HCT116 (cell line): ENCODE measurements around the gene GLS2. TPM values are rescaled to one million over a fixed set of nuclear protein-coding genes. Genes with fewer than 3 reads are reported as not detected.

Source experiments
- ATAC-seq: fragments of 200-7000 bp; cut with Tn5 transposase; 2 replicates; pipeline ENCODE4 v1.9.1; 2020; ENCODE audit warnings: mild to moderate bottlenecking, moderate library complexity
- BruUV-seq: library from RNA; stranded (reverse); fragments of 400-500 nt; replicated peaks from 2 replicates; lab custom pipeline; 2021; lab: Mats Ljungman, UMichigan
- CTCF ChIA-PET: fragments of 300-600 bp; sonication (Branson Sonifier 250); formaldehyde crosslinking; loops from one replicate; lab custom pipeline; 2021; ENCODE audit warnings: antibody characterized with exemption; lab: Charles Lee
- POLR2A ChIA-PET: fragments of 300-600, 350-600 bp; sonication (Branson Sonifier 250); formaldehyde crosslinking; loops from one replicate; lab custom pipeline; 2021; ENCODE audit warnings: antibody characterized with exemption; lab: Charles Lee
- RAD21 ChIA-PET, 2 experiments: fragments of 300-600 bp; sonication (Branson Sonifier 250); formaldehyde crosslinking; loops; one replicate each; lab custom pipeline; 2023; ENCODE audit warnings: low total read pairs in 2 of 2; ENCODE audit not compliant: uncharacterized antibody in 2 of 2, unreplicated experiment in 2 of 2, low non-redundant PET in 1 of 2; lab: Charles Lee
- DNase-seq: peaks from one replicate; pipeline ENCODE4 v3.0.0-alpha.2; 2010; ENCODE audit warnings: low read depth, low spot score
- H2AFZ ChIP-seq: fragments of 200-600 bp; shearing (Covaris generic), sonication (generic); 2 replicates; pipeline ENCODE4 v1.6.1; 2017; ENCODE audit warnings: low read depth, mixed run types, mixed read lengths, antibody characterized with exemption, low read length; ENCODE audit not compliant: poor library complexity, severe bottlenecking
- H3K27ac ChIP-seq: 2 replicates; pipeline ENCODE4 v1.5.1; 2012; ENCODE audit warnings: low read depth, low read length
- H3K27me3 ChIP-seq: fragments of 200-600 bp; sonication (generic); 2 replicates; pipeline ENCODE4 v1.6.1; 2016; ENCODE audit warnings: mixed run types, low read length, mixed read lengths; ENCODE audit not compliant: insufficient read depth
- H3K36me3 ChIP-seq, 2 experiments: fragments of 200-500 bp in 1 of 2; fragments of 200-600 bp in 1 of 2; sonication (Bioruptor generic) in 1 of 2; sonication (generic) in 1 of 2; 2 replicates each; pipeline versions ENCODE4 v1.5.1 to v1.6.1; 2014 to 2016; ENCODE audit warnings: low read length in 2 of 2, inconsistent platforms in 1 of 2, mixed read lengths in 1 of 2, mixed run types in 1 of 2; ENCODE audit not compliant: insufficient read depth in 2 of 2, control insufficient read depth in 1 of 2
- H3K4me1 ChIP-seq, 2 experiments: fragments of 200-600 bp in 1 of 2; sonication (generic) in 1 of 2; 2 replicates each; pipeline versions ENCODE4 v1.5.1 to v1.6.1; 2012 to 2017; ENCODE audit warnings: low read length in 2 of 2, inconsistent platforms in 1 of 2, mild to moderate bottlenecking in 1 of 2, mixed read lengths in 1 of 2, mixed run types in 1 of 2, moderate library complexity in 1 of 2; ENCODE audit not compliant: insufficient read depth in 2 of 2, control insufficient read depth in 1 of 2
- H3K4me2 ChIP-seq: fragments of 200-600 bp; sonication (generic); 2 replicates; pipeline ENCODE4 v1.6.1; 2017; ENCODE audit warnings: mixed run types, low read length, mixed read lengths
- H3K4me3 ChIP-seq, 2 experiments: fragments of 200-600 bp in 1 of 2; sonication (generic) in 1 of 2; replicated peaks in 1 of 2; 2 replicates each; pipeline ENCODE4 v1.5.1; 2011 to 2016; ENCODE audit warnings: low read length in 2 of 2, control low read depth in 1 of 2, low read depth in 1 of 2, mild to moderate bottlenecking in 1 of 2, mixed read lengths in 1 of 2, mixed run types in 1 of 2
- H3K79me2 ChIP-seq: fragments of 200-600 bp; sonication (generic); 2 replicates; pipeline ENCODE4 v1.6.1; 2017; ENCODE audit warnings: mild to moderate bottlenecking, mixed run types, low read length, moderate library complexity, mixed read lengths; ENCODE audit not compliant: insufficient read depth
- H3K9ac ChIP-seq: fragments of 200-600 bp; sonication (generic); 2 replicates; pipeline ENCODE4 v1.6.1; 2016; ENCODE audit warnings: low read length, mixed read lengths
- H3K9me2 ChIP-seq: fragments of 200-600 bp; sonication (generic), shearing (Covaris generic); 2 replicates; pipeline ENCODE4 v1.6.1; 2017; ENCODE audit warnings: mixed run types, mild to moderate bottlenecking, moderate library complexity; ENCODE audit not compliant: insufficient read depth
- H3K9me3 ChIP-seq, 2 experiments: fragments of 200-500 bp in 1 of 2; fragments of 200-600 bp in 1 of 2; sonication (Bioruptor generic) in 1 of 2; sonication (generic) in 1 of 2; 2 replicates each; pipeline ENCODE4 v1.6.1; 2014 to 2017; ENCODE audit warnings: low read length in 2 of 2, mixed read lengths in 2 of 2, inconsistent platforms in 1 of 2, low read depth in 1 of 2, mild to moderate bottlenecking in 1 of 2, mixed run types in 1 of 2, moderate library complexity in 1 of 2; ENCODE audit not compliant: control insufficient read depth in 1 of 2, insufficient read depth in 1 of 2
- H4K20me1 ChIP-seq: fragments of 200-600 bp; sonication (generic), shearing (Covaris generic); 2 replicates; pipeline ENCODE4 v1.6.1; 2017; ENCODE audit warnings: mixed run types, mild to moderate bottlenecking, moderate library complexity; ENCODE audit not compliant: insufficient read depth
- CTCF ChIP-seq, 3 experiments: fragments of 200-600 bp in 1 of 3; sonication (generic) in 1 of 3; IDR thresholded peaks in 2 of 3; conservative IDR thresholded peaks in 1 of 3; 2 replicates each; pipeline ENCODE4 v1.5.1; 2012 to 2017; ENCODE audit warnings: low read depth in 2 of 3, low read length in 2 of 3, antibody characterized with exemption in 1 of 3, borderline replicate concordance in 1 of 3, control low read depth in 1 of 3, mild to moderate bottlenecking in 1 of 3, mixed read lengths in 1 of 3, mixed run types in 1 of 3, moderate library complexity in 1 of 3; ENCODE audit not compliant: insufficient read depth in 1 of 3
- EZH2 ChIP-seq: fragments of 200-600 bp; sonication (generic); IDR thresholded peaks from 2 replicates; pipeline ENCODE4 v1.6.1; 2017; ENCODE audit warnings: antibody characterized with exemption, mixed run types
- RAD21 ChIP-seq: IDR thresholded peaks from 2 replicates; pipeline ENCODE4 v1.6.1; 2012; ENCODE audit warnings: low read depth, mild to moderate bottlenecking
- intact Hi-C: fragments of 100-400 bp; cut with micrococcal nuclease; formaldehyde crosslinking; loops from 2 replicates; pipeline ENCODE4 v1.10.0; 2022
- total RNA-seq: library from RNA; stranded (reverse); gene quantifications from one replicate; pipeline ENCODE4 v1.2.1, GENCODE V29; 2021; ENCODE audit not compliant: unreplicated experiment

Gene GLS2
- total RNA-seq, 1 experiment from 2014 or later, result not detected

GRCh38 chr12:56425940-56426438 lies 62.0 kb downstream of the GLS2 start:
- Histone ChIP-seq H3K4me3 (no peak overlapping the region), H3K27me3 (no peaks in the 10 kb centered on the region), H2AFZ (no peak overlapping the region), H3K4me2 (no peak overlapping the region), H3K79me2 (no peaks in the 10 kb centered on the region), H3K9ac (no peak overlapping the region), H3K9me3 (no peaks in the 10 kb centered on the region), H3K27ac (no peak overlapping the region), H3K4me1 (no peaks in the 10 kb centered on the region), H3K9me2 (no peaks in the 10 kb centered on the region), H3K36me3 (peaks cover 24 to 46% of the 10 kb centered on the region in 2 experiments; a peak in 3 of 4 replicates), H4K20me1 (no peaks in the 10 kb centered on the region)
- TF ChIP-seq CTCF (IDR thresholded peaks at IDR 0.05 in 2 of 3, conservative IDR thresholded peaks at IDR 0.05 in 1 of 3; ENCODE audit: borderline replicate concordance in 1 of 3, insufficient read depth in 1 of 3, low read depth in 2 of 3, low read length in 2 of 3), result no peak
- no peak for TF ChIP-seq EZH2
- TF ChIP-seq RAD21, result no peak
- BruUV-seq, result no TSS peak
- ChIA-PET RAD21 (no interaction called here), POLR2A (no interaction called here), CTCF (no interaction called here)
- no peak for DNase-seq
- ATAC-seq, result no peak
- intact Hi-C loops, result no loop called here

- no peaks in the 10 kb centered on the region for H3K9me2 ChIP-seq
- no peak overlapping the region for H3K27ac ChIP-seq
- no peaks in the 10 kb centered on the region for H4K20me1 ChIP-seq
- H3K4me3 ChIP-seq, result no peak overlapping the region
- intact Hi-C loops, result no loop called here
- no peaks in the 10 kb centered on the region for H3K79me2 ChIP-seq
- no peak for DNase-seq
- ChIA-PET RAD21 (no interaction called here), CTCF (no interaction called here), POLR2A (no interaction called here)
- no peaks in the 10 kb centered on the region for H3K27me3 ChIP-seq
- H3K9me3 ChIP-seq, result no peaks in the 10 kb centered on the region
- H3K9ac ChIP-seq, result no peak overlapping the region
- no peaks in the 10 kb centered on the region for H3K4me1 ChIP-seq
- ATAC-seq, result no peak
- no peak overlapping the region for H3K4me2 ChIP-seq
- no peak for TF ChIP-seq RAD21
- H3K36me3 ChIP-seq, result peaks cover 26 to 53% of the 10 kb centered on the region in 2 experiments; a peak in 3 of 4 replicates
- BruUV-seq, result no TSS peak
- H2AFZ ChIP-seq, result no peak overlapping the region
These were observed 62.8 kb downstream of the GLS2 start for GRCh38 chr12:56425193-56425592.

Other genes with a start within 250 kb of the GLS2 start
- gene ANKRD52, start 229.8 kb downstream of the GLS2 start, total RNA-seq, result 56.6 TPM
- gene COQ10A, start 221.2 kb downstream of the GLS2 start, total RNA-seq, result 11.7 TPM
- 270 TPM for gene CS, start 187.8 kb downstream of the GLS2 start, total RNA-seq
- gene CNPY2, start 172.2 kb downstream of the GLS2 start, total RNA-seq, result 109 TPM
- gene PAN2, start 154.2 kb downstream of the GLS2 start, total RNA-seq, result 75.0 TPM
- 0.59 TPM for gene IL23A, start 149.3 kb downstream of the GLS2 start, total RNA-seq
- 53.1 TPM for gene STAT2, start 128.1 kb downstream of the GLS2 start, total RNA-seq
- 0.17 TPM for gene APOF, start 125.3 kb downstream of the GLS2 start, total RNA-seq
- 47.0 TPM for gene TIMELESS, start 38.7 kb downstream of the GLS2 start, total RNA-seq
- 0.79 TPM for gene MIP, start 33.5 kb downstream of the GLS2 start, total RNA-seq
- 2.5 TPM for gene SPRYD4, start 19.6 kb downstream of the GLS2 start, total RNA-seq
- gene RBMS2, start 33.7 kb upstream of the GLS2 start, total RNA-seq, result 40.8 TPM
- gene BAZ2A, start 142.2 kb upstream of the GLS2 start, total RNA-seq, result 106 TPM
- 1,051 TPM for gene ATP5F1B, start 157.8 kb upstream of the GLS2 start, total RNA-seq
- gene PTGES3, start 200.1 kb upstream of the GLS2 start, total RNA-seq, result 404 TPM
- 896 TPM for gene NACA, start 237.1 kb upstream of the GLS2 start, total RNA-seq